VCaP (cell line): Measurements from ENCODE around the gene PGA5.

ENCODE experiments used
- H3K27ac ChIP-seq: fragments of 450-650 bp; 2 replicates; pipeline ENCODE4 v1.5.1; 2017
- CTCF ChIP-seq: fragments of 450-650 bp; conservative IDR thresholded peaks from 2 replicates; pipeline ENCODE4 v1.5.1; 2017; ENCODE audit warnings: mild to moderate bottlenecking, moderate library complexity

Gene PGA5

GRCh38 chr11:61281581-61282250 is 40.7 kb downstream of the PGA5 start:
- TF ChIP-seq CTCF = no peak
- no peak overlapping the region for H3K27ac ChIP-seq

GRCh38 chr11:61283613-61284012 is 42.6 kb downstream of the PGA5 start:
- no peak overlapping the region for H3K27ac ChIP-seq
- no peak for TF ChIP-seq CTCF

- no peak overlapping the region for H3K27ac ChIP-seq
- TF ChIP-seq CTCF = no peak
Measured at GRCh38 chr11:61287338-61287977, 46.5 kb downstream of the PGA5 start.

GRCh38 chr11:61290905-61291690 is 50.1 kb downstream of the PGA5 start:
- TF ChIP-seq CTCF = peak; percentile 11; the same call in 1 of the 2 replicates
- no peak overlapping the region for H3K27ac ChIP-seq

- TF ChIP-seq CTCF = no peak
- no peak overlapping the region for H3K27ac ChIP-seq
Measured at GRCh38 chr11:61292356-61292755, 51.4 kb downstream of the PGA5 start.

GRCh38 chr11:61293867-61294716 is 53.1 kb downstream of the PGA5 start:
- no peak for TF ChIP-seq CTCF
- peak overlapping the region; percentile 62; the same call in 1 of the 2 replicates for H3K27ac ChIP-seq
